Endothelial cell of umbilical vein (primary cell): ENCODE measurements around the gene USH1G.

Experiments used
- FOS ChIP-seq: IDR thresholded peaks from 2 replicates; pipeline ENCODE4 v1.6.1; 2011; ENCODE audit warnings: mild to moderate bottlenecking, low read length, moderate library complexity, borderline replicate concordance; ENCODE audit not compliant: insufficient read depth
- JUN ChIP-seq: IDR thresholded peaks from 2 replicates; pipeline ENCODE4 v1.6.1; 2011; ENCODE audit warnings: borderline replicate concordance, low read depth; ENCODE audit not compliant: insufficient read length, insufficient read depth
- POLR2A ChIP-seq: IDR thresholded peaks from 2 replicates; pipeline ENCODE4 v1.6.1; 2012; ENCODE audit warnings: low read depth, mild to moderate bottlenecking, control low read depth, low read length
- TF ChIP-seq, protein P1 (sequence below), 2 donors: IDR thresholded peaks; 1 replicate in 1 of 2; 2 replicates in 1 of 2; pipeline ENCODE4 v1.5.1; 2011; ENCODE audit warnings: low read length in 2 of 2, mild to moderate bottlenecking in 2 of 2, moderate library complexity in 2 of 2, control low read depth in 1 of 2, inconsistent platforms in 1 of 2, low read depth in 1 of 2; ENCODE audit not compliant: insufficient read depth in 1 of 2; ENCODE audit errors: extremely low read depth in 1 of 2
- TF ChIP-seq, protein P2 (sequence below): IDR thresholded peaks from 2 replicates; pipeline ENCODE4 v1.6.1; 2011; ENCODE audit not compliant: insufficient read depth, insufficient read length

DNA sequence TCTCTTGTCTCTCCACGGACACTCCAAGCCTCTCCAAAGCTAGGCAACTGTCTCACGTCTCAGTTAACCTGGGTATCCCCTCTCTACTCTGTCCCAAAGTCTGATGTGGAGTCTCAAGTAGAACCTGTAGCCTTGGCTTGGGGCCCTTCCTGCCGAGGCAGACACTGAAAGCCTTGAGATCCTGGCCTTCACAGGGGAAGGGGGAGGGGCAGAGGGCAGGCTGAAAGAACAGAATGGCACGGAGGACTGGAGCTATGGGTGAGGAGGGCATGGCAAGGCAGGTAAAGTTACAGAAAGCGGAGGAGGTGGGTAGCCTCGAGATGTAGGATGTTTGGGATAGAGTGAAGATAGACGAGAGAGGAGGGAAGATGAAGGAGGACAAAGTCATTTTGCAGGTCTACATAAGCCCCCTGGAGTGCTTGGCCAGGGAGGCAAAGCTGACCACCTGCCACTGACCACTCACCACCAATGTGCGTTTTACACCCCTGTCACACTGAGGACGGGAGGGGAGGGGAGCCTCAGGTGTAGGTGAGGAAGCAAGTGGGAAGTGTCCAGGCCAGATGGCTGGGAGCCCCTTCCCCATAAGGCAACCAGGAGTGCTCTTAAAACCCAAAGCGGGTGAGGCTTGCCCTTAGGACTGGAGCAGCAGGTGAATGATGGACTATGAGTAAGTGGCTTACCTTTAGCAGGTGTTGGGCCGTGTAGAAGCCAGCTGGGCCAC, 51.5 kb downstream of the USH1G start:
- no peak for TF ChIP-seq JUN
- TF ChIP-seq, protein P1, sequence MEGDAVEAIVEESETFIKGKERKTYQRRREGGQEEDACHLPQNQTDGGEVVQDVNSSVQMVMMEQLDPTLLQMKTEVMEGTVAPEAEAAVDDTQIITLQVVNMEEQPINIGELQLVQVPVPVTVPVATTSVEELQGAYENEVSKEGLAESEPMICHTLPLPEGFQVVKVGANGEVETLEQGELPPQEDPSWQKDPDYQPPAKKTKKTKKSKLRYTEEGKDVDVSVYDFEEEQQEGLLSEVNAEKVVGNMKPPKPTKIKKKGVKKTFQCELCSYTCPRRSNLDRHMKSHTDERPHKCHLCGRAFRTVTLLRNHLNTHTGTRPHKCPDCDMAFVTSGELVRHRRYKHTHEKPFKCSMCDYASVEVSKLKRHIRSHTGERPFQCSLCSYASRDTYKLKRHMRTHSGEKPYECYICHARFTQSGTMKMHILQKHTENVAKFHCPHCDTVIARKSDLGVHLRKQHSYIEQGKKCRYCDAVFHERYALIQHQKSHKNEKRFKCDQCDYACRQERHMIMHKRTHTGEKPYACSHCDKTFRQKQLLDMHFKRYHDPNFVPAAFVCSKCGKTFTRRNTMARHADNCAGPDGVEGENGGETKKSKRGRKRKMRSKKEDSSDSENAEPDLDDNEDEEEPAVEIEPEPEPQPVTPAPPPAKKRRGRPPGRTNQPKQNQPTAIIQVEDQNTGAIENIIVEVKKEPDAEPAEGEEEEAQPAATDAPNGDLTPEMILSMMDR (IDR thresholded peaks at IDR 0.05; ENCODE audit: extremely low read depth in 1 of 2, insufficient read depth in 1 of 2, low read depth in 1 of 2, low read length in 2 of 2): no peak
- no peak for TF ChIP-seq FOS
- no peak for TF ChIP-seq POLR2A
- TF ChIP-seq, protein P2, sequence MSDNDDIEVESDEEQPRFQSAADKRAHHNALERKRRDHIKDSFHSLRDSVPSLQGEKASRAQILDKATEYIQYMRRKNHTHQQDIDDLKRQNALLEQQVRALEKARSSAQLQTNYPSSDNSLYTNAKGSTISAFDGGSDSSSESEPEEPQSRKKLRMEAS: no peak
